IPS-11a (cell line): ENCODE data around the gene SNRPB.

Source experiments
- H3K4me3 ChIP-seq: one replicate; pipeline ENCODE4 v1.5.1; 2013; ENCODE audit warnings: low read depth, low read length, control low read depth

SNRPB gene

GRCh38 chr20:2430538-2430937 is 40.1 kb downstream of the SNRPB start:
- no peak overlapping the region for H3K4me3 ChIP-seq

- no peak overlapping the region for H3K4me3 ChIP-seq
These were observed 41.5 kb downstream of the SNRPB start for GRCh38 chr20:2429051-2429450.

- H3K4me3 ChIP-seq: no peak overlapping the region
These were observed 49.3 kb downstream of the SNRPB start for GRCh38 chr20:2421247-2421646.

GRCh38 chr20:2420510-2420909 is 50.1 kb downstream of the SNRPB start:
- H3K4me3 ChIP-seq: no peak overlapping the region

GRCh38 chr20:2418388-2418787 is 52.2 kb downstream of the SNRPB start:
- no peak overlapping the region for H3K4me3 ChIP-seq

GRCh38 chr20:2417213-2417541 is 53.4 kb downstream of the SNRPB start:
- no peak overlapping the region for H3K4me3 ChIP-seq

- no peak overlapping the region for H3K4me3 ChIP-seq
These were observed 53.9 kb downstream of the SNRPB start for GRCh38 chr20:2416541-2417212.
